NCI-H1694 treated with DMSO at 0.1 percent for 48 hours (cell line): Measurements from ENCODE around the gene RXRA.

Experiments
- DNase-seq: peaks from one replicate; lab custom pipeline; 2025; lab: John Stamatoyannopoulos, UW

RXRA gene

DNA sequence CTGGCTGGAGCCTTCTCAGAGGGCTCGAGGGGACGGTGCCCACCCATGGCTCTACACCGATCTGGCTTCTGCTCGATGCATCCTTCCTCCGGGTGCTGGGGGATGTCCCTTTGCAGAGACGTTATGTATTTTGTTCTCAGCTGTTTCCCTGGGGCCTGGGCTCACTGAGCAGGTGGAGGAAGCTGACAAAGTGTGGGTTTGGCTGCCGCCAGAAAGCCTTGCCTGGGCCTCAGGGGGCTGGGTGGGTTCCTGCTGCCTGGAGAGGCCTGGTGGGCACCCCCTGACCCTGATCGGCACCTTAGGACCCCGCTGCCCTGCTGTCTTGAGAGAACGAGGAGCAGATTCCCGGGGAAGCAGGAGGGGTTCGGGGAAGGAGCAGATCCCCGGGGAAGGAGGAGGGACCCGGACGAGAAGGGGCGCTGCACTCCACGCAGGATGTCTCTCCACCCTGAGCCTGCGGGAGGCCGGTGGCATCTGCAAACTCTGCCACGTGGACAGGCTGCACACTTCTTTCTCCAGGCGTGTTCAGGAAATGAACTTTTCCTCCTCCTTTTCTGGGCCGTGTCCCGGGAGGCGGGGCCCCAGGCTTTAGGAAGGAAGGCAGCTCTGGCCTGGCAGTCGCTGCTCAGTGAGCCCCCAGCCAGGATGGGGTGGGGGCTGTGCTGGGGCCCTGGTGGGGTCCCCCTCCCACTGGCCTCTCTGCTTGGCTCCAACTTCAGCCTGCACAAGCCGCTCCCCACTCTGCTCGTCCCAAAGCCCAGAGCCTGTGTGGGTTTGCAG lies 148.9 kb downstream of the RXRA start:
- DNase-seq: no peak

DNA sequence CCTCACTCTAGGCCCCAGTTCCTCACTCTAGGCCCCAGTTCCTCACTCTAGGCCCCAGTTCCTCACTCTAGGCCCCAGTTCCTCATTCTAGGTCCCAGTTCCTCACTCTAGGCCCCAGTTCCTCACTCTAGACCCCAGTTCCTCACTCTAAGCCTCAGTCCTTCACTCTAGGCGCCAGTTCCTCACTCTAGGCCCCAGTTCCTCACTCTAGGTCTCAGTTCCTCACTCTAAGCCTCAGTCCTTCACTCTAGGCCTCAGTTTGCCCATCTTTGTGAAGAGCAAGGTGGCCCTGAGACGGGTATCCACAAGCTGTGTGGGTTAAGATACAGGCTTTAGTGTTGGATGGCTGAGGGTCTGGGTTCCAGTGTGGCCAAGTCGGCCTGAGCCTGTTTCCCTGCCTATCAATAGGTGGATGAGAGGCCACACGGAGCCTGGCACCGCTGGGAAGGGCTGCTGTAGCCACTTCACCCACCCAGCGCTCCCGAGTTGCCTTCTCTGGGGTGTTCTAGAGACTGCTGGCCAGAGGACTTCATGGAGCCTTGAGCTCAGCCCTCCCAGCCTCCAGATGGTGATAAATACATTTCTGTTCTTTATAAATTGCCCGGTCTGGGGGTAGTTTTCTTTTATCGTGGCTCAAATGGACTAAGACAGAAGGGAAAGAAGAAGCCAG lies 150.2 kb downstream of the RXRA start:
- DNase-seq: no peak

DNA sequence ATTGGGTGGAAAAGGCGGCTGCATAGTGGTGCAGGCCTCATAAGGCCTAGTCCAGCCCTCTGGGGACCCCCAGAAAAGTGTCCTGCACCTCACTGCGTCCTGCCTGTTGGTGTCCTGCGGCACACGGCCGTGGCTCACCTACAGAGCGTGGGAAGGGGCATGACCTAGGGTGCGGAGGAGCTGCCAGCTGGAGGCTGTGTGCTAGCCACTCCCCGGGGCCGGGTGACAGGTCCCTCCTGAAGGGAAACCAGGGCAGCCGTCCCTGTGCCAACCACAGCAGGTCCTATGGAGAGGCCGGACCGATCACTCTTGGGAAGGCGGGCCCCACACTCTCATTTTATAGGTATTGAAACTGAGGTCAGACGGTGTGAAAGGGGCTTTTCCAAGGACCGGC lies 150.7 kb downstream of the RXRA start:
- DNase-seq: no peak

DNA sequence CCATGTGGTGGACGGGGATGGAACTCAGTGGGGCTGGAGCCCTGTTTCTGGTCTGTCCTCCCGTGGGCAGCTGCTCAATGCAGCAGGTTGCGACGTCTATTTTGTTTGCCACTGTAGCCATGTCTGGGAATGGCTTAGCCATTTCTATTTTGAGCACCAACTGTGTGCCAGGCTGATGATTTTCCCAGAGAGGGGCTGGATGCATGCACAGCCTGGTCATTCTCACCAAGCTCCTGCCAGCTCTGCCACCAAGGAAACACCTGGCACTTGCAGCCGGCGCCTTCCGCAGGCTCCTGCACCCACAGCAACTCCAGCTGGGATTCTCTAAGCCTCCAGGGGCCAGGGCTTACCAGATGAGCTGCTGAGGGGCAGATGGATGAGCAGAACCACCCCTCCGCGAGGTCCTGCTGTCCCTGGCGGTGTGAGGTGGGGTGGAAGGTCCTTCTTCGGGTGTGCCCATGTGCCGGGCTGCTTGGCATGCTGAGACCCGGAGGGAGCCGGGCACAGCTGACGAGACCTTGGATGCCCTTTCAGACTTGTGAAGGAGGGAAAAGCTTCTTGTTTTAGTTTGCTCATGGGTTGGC lies 151.2 kb downstream of the RXRA start:
- DNase-seq: no peak

DNA sequence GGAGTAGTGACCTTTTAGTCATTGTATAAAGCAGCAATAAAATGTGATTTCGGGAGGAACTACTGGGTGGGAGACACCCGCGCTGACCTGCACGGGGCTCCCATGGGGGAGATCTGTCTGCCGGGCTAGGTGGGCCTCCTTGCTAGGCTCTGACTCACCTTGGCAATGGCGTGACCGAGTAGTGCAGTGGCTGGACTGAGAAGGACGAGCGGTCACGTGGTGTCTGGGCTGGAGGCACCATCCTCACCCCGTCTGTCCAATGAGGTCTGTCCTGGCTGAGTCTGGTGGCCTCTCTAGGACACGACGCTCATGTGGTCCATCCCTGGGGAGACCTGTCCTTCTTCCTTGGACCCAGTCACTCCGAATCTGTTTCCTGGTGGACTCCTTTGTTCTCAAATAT lies 151.7 kb downstream of the RXRA start:
- no peak for DNase-seq

DNA sequence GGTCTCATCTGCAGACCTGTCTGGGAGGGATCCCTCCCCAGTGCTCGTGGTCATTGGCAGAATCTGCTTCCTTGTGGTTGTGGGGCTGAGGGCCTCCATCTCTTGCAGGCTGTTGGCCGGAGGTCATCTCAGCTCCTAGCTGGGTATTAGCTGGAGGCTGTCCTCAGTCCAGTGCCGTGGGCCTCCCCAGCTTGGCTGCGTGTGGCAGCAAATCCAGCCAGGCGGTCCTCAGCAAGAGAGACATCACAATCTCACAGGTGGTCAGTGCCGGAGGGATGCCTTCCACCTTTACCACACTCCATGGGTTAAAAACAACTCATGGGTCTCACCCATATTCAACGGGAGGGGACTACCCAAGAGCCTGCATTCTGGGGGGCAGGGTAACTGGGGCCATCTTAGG lies 155.5 kb downstream of the RXRA start:
- DNase-seq: no peak

DNA sequence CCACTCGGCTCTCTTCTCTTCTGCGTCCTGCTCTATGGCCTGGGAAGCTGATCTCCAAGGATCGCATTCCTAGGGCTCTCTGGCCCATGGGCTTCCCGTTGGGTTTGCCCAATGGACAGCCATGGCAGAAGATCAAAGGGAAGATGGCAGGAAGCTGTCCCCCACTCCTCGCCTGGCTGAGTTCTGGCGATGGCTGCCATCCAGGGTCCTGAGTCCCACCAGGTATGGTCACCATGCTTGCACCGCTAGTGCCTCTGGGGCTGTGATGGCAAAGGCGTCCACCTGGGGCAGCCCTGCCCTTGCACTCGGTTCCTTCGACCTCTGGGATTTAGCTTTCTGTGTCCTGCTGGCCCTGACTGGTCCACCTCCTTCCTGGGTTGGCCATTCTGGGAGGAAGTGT lies 156.0 kb downstream of the RXRA start:
- DNase-seq: no peak

DNA sequence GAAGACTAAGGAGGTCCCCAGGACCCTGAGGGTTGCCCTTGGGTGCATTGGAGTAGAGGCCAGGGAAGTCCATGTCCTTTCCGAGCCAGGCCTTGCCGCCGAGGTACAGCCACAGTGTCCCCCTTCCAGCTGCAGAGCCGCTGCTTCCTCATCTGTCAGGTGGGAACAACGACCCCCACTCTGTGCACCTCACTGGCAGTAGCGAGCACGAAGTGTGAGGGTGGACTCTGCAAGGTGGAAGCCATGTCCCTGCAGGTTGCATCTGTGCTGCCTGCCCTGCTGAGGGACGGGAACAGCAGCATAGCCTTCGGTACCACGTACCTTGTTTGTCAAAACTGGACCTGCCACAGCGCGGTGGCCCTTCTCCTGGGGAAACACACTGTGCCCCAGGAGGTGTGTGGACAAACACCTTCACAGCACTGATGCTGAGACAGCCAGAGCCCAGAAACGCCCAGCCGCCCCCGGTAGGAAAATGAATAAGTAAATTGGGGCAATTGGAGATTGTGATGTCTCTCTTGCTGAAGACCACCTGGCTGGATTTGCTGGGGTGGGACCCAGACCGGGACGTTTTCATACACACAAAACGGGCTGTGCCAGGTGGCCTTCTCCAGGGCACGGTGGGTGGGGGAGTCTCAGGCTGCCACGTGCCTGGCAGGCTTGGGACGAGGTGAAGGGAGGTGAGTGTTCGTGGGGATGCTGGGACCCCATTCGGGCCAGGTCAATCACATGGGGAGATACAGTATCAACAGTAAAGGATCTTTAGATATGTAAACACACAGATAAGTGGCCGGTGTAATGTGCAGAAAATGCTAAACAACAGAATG lies 157.3 kb downstream of the RXRA start:
- no peak for DNase-seq

DNA sequence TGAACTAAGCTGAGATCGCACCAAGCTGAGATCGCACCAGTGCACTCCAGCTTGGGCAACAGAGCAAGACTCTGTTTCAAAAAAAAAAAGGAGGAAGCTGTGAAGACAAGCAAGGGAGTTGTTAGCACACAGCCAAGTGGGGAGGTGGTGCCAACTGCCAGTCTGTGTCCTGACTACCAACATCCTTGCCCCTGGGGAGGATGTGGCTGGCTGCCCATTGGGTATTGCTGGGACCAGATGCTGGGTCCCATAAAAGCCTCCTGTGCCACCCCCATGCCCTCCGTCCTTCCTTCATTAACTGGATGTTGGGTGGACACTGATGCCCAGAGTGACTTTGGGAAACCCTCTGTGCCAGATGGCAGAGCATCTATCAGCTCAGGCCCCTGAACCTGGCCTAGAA lies 158.2 kb downstream of the RXRA start:
- DNase-seq: no peak

DNA sequence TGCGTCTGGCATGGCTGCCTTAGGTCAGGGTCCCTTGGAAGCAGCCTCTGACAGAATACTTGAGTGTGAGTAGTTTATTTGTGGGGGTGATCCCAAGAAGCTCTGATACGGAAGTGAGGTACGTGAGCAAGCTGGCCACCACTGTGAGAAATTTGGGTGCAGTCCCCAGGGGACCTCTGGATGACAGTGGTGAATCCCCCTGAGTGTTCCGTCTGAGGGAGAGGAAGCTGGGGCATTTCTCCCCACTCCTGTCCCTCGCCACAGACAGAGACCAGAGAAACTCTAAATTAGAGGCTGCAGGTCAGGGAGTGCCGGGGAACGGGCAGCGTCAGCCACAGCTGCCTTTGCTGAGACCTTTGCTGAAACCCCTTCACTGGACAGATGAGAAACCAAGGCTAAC lies 159.4 kb downstream of the RXRA start:
- no peak for DNase-seq

DNA sequence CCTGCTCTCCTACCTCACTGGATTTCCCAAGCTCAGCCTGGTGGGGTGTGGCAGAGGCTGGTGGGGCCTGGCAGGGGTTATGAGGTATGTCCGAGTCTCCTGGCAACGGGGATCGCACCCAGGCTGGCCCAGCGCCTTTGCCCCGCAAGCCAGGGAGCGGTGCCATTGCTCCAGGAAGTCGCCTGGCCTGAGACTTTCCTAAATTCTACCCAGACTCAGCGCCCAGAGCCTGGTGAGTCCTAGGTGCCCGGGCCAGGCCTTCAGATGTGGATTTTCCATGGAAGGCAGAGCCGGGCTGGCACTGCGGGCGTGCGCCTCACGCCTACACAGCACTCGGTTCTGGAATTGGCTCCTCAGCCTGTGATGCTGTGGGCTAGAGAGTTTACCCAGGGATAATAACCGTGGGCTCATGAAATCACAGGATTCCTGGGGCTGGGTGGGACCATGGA lies 159.9 kb downstream of the RXRA start:
- DNase-seq: no peak

DNA sequence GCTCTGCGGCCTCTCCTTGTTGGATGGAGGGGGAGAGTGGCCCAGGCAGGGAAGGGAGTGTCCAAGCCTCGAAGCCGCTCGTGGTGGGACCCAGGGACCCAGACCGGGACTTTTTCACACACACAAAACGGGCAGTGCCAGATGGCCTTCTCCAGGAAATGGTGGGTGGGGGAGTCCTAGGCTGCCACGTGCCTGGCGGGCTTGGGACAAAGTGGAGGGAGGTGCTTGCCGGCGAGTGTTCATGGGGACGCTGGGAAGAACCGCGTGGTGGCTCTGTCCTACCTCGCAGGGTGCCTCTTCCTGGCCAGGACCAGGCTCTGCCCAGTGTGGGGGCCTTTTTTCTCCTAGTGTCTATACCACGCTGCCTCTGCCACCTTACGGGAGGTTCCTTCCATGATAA lies 160.3 kb downstream of the RXRA start:
- DNase-seq: no peak
